WERI-Rb-1 (cell line): ENCODE results near the gene KRTAP4-5.

Experiments
- DNase-seq: peaks from one replicate; pipeline ENCODE4 v3.0.0-alpha.2; 2020
- H3K27ac ChIP-seq: fragments of 250-450 bp; sonication (Bioruptor Pico); 2 replicates; pipeline ENCODE4 v1.5.1; 2020; ENCODE audit warnings: mild to moderate bottlenecking, moderate library complexity
- H3K27me3 ChIP-seq: fragments of 250-450 bp; sonication (Bioruptor Pico); 2 replicates; pipeline ENCODE4 v1.5.1; 2021; ENCODE audit warnings: mild to moderate bottlenecking, low read depth, moderate library complexity; ENCODE audit not compliant: insufficient read depth, severe bottlenecking
- H3K36me3 ChIP-seq: fragments of 250-450 bp; sonication (Bioruptor Pico); 2 replicates; pipeline ENCODE4 v1.5.1; 2020; ENCODE audit warnings: mild to moderate bottlenecking, moderate library complexity
- H3K4me3 ChIP-seq: 2 replicates; pipeline ENCODE4 v1.5.1; 2011; ENCODE audit warnings: low read depth, mild to moderate bottlenecking, control low read depth, low read length
- H3K9me3 ChIP-seq: fragments of 250-450 bp; sonication (Bioruptor Pico); 2 replicates; pipeline ENCODE4 v1.5.1; 2021; ENCODE audit warnings: mild to moderate bottlenecking, moderate library complexity; ENCODE audit not compliant: severe bottlenecking
- TF ChIP-seq, protein P1 (sequence below): IDR thresholded peaks from 2 replicates; pipeline ENCODE4 v1.5.1; 2011; ENCODE audit warnings: low read depth, mild to moderate bottlenecking, control low read depth, inconsistent platforms, low read length

KRTAP4-5 gene

DNA sequence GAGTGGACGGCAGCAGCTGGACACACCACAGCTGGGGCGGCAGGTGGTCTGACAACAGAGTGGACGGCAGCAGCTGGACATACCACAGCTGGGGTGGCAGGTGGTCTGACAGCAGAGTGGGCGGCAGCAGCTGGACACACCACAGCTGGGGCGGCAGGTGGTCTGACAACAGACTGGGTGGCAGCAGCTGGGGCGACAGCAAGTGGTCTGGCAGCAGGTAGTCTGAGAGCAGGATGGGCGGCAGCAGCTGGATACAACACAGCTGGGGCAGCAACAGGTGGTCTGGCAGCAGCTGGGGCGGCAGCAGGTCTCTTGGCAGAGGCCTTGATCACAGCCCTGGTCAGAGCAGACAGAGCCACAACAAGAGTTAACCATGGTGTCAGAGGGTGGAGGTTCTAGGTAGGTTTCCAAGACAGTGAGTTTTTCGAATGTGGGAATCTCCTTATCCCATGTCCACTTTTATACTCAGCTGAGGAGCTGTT is 34.9 kb upstream of the KRTAP4-5 start, which contains the start of gene KRTAP4-1:
Gene KRTAP4-1 (minus strand): TSS at position 432 of the 482 bp plus-strand sequence. CDS start 57 bp downstream, at position 375.
- peaks cover 88% of the 10 kb centered on the region for H3K27me3 ChIP-seq
- TF ChIP-seq, protein P1, sequence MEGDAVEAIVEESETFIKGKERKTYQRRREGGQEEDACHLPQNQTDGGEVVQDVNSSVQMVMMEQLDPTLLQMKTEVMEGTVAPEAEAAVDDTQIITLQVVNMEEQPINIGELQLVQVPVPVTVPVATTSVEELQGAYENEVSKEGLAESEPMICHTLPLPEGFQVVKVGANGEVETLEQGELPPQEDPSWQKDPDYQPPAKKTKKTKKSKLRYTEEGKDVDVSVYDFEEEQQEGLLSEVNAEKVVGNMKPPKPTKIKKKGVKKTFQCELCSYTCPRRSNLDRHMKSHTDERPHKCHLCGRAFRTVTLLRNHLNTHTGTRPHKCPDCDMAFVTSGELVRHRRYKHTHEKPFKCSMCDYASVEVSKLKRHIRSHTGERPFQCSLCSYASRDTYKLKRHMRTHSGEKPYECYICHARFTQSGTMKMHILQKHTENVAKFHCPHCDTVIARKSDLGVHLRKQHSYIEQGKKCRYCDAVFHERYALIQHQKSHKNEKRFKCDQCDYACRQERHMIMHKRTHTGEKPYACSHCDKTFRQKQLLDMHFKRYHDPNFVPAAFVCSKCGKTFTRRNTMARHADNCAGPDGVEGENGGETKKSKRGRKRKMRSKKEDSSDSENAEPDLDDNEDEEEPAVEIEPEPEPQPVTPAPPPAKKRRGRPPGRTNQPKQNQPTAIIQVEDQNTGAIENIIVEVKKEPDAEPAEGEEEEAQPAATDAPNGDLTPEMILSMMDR, result no peak
- H3K36me3 ChIP-seq, result no peaks in the 10 kb centered on the region
- DNase-seq, result no peak
- H3K4me3 ChIP-seq, result no peak within 1 kb of the TSS
- no peaks in the 10 kb centered on the region for H3K9me3 ChIP-seq
- no peak within 1 kb of the TSS for H3K27ac ChIP-seq

DNA sequence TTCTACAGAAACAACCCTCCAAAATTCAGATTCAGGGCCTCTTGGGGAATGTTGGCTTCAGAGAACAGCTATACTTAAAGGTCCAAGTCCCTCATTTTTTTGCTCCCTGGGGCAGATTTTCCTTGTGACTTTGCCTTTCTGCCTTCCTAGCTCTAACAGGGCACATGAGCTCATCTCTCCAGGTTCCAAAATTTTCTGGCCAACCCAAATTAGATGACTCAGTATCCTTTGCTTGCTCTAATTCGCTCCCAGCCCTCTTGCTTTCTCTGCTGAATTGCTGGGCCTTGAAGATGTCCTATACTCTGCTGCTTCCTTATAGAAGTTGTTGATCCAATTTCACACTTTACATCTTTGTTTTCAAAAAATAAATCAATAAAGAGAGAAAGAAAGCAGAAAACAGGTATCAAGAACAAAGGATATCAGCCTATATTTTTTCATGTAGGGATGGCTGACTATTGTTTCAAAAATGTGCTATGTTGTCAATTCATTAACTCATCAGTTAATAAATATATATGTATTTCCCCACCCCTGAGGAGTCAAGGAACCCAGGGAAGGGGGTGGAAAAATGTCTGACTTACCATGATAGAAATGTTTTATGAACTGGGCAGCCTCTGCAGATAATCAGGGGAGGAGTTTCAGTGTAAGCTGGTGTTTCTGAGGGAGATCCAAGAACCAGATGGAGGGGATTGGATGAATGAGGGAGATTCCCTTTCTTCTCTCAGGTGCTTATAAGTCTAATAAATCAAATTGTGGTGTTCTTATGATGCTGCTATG is 29.4 kb upstream of the KRTAP4-5 start:
- H3K27ac ChIP-seq, result no peak overlapping the region
- peaks cover 91% of the 10 kb centered on the region for H3K27me3 ChIP-seq
- no peak for DNase-seq

DNA sequence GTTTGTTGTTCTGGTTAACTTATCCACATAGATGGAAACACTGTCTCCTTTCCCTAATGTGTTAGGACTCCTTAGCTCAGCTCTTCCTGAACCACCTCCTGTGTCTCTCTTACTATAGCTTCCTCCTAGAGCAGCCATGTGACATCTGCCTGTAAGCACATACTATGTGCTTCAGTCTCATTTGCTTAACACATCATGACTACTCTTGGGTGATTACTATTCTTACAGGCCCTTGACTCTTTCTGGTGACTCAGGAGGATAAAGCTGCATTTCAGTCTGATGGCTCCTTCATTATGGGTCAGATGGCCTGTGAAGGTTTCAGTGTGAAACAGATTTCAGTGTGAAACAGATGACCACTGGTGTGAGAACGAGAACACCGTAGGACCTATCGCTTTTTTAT is 28.7 kb upstream of the KRTAP4-5 start:
- H3K27me3 ChIP-seq, result peaks cover 91% of the 10 kb centered on the region
- no peaks in the 10 kb centered on the region for H3K36me3 ChIP-seq
- TF ChIP-seq, protein P1, result no peak
- DNase-seq, result no peak
- H3K9me3 ChIP-seq, result peaks cover 2% of the 10 kb centered on the region
- H3K4me3 ChIP-seq, result no peak overlapping the region
- no peak overlapping the region for H3K27ac ChIP-seq

More for the DNA sequence above, 29.4 kb upstream of the KRTAP4-5 start:
- no peaks in the 10 kb centered on the region for H3K36me3 ChIP-seq
- H3K9me3 ChIP-seq, result peaks cover 2% of the 10 kb centered on the region
- H3K4me3 ChIP-seq, result no peak overlapping the region
- TF ChIP-seq, protein P1, result no peak

DNA sequence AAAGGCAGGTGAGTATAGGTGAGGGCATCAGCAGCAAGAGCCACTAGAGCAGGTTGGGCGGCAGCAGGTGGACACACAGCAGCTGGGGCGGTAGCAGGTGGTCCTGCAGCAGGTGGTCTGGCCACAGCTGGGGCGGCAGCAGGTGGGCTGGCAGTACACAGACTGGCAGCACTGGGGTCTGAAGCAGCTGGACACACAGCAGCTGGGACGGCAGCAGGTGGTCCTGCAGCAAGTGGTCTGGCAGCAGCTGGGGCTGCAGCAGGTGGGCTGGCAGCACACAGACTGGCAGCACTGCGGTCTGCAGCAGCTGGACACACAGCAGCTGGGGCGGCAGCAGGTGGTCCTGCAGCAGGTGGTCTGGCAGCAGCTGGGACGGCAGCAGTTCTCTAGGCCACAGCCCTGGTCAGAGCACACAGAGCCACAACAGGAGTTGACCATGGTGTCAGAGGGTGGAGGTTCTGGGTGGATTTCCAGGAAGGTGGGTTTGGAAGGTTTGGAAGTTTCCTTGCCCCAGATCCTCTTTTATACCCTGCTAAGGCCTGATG is 28.2 kb upstream of the KRTAP4-5 start, which contains the start of gene KRTAP4-2:
Gene KRTAP4-2 (minus strand): TSS at position 495 of the 545 bp plus-strand sequence. CDS start 57 bp downstream, at position 438.
- TF ChIP-seq, protein P1, result no peak
- no peak within 1 kb of the TSS for H3K27ac ChIP-seq

DNA sequence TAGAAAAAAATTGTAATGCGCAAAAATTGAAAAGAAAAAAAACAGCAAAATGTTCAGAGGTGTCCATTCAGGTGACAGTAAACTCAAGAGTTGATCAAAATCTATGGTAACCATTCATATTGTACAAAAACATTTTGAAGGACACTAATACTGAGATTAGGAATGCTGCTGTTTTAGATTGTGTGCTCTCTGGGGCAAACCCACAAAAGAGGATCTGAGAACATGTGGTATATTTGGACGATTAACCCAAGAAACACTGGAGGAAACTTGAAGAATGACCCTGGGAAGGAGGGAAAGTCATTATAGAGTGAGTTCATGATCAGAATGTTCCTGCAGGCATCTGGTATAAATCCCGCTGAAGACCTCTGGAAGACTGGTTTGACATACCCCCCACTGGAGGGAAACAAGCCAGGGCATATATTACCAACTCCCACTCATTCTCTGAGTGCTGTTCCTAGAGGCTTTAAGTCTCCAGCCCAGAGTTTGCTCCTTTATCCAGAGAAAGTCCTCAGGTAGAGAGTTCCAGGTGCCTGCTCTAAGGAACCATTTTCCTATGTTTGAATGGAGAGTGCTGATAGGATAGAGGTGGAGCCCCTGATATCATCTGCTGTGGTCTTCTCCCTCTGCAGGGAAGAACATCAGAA is 27.2 kb upstream of the KRTAP4-5 start:
- Histone ChIP-seq H3K27ac (no peak overlapping the region), H3K27me3 (peaks cover 91% of the 10 kb centered on the region), H3K4me3 (no peak overlapping the region), H3K36me3 (no peaks in the 10 kb centered on the region), H3K9me3 (peaks cover 2% of the 10 kb centered on the region)
- TF ChIP-seq, protein P1, result no peak
- DNase-seq, result no peak

More for the DNA sequence above, 28.2 kb upstream of the KRTAP4-5 start, which contains the start of gene KRTAP4-2:
- no peak within 1 kb of the TSS for H3K4me3 ChIP-seq
- no peak for DNase-seq
- no peaks in the 10 kb centered on the region for H3K36me3 ChIP-seq
- H3K9me3 ChIP-seq, result peaks cover 2% of the 10 kb centered on the region
- H3K27me3 ChIP-seq, result peaks cover 91% of the 10 kb centered on the region
